H1 (cell line): Measurements from ENCODE around the gene SRM. TPM values are rescaled to one million over a fixed set of nuclear protein-coding genes. Genes with fewer than 3 reads are reported as not detected.
A peak's percentile ranks its signal among the peaks of the same experiment; 100 is the strongest.

Experiments
- CTCF ChIA-PET: fragments of 300-600 bp; sonication (Branson Sonifier 250); formaldehyde crosslinking; loops from one replicate; lab custom pipeline; 2021; ENCODE audit not compliant: partially characterized antibody; lab: Charles Lee
- POLR2A ChIA-PET: fragments of 300-600 bp; sonication (Branson Sonifier 250); formaldehyde crosslinking; loops from one replicate; lab custom pipeline; 2021; ENCODE audit warnings: inconsistent platforms; ENCODE audit not compliant: partially characterized antibody; lab: Charles Lee
- DNase-seq, 2 experiments: peaks; one replicate each; pipeline versions ENCODE4 v3.0.0 to v3.0.0-alpha.2; 2010 to 2022; ENCODE audit warnings: low spot score in 2 of 2, low read depth in 1 of 2, mixed read lengths in 1 of 2
- FAIRE-seq: peaks from 2 replicates; lab custom pipeline; 2011; peaks lifted over from hg19 to GRCh38; lab: Jason Lieb, UNC
- H2AFZ ChIP-seq: 2 replicates; pipeline ENCODE4 v1.8.1; 2012; ENCODE audit warnings: low read length, inconsistent platforms
- H2AK5ac ChIP-seq: 2 replicates; pipeline ENCODE4 v1.6.1; 2013; ENCODE audit warnings: low read depth, low read length
- H2BK120ac ChIP-seq: replicated peaks from 2 replicates; pipeline ENCODE3; 2013; ENCODE audit warnings: low read depth, low read length, inconsistent platforms
- H2BK12ac ChIP-seq: 2 replicates; pipeline ENCODE4 v1.6.1; 2013; ENCODE audit warnings: low read depth, low read length
- H2BK15ac ChIP-seq: 2 replicates; pipeline ENCODE4 v1.6.1; 2013; ENCODE audit warnings: low read length
- H2BK20ac ChIP-seq: 2 replicates; pipeline ENCODE4 v1.6.1; 2013; ENCODE audit warnings: low read length
- H2BK5ac ChIP-seq: 2 replicates; pipeline ENCODE4 v1.6.1; 2013; ENCODE audit warnings: low read depth, low read length
- H3K14ac ChIP-seq: 2 replicates; pipeline ENCODE4 v1.6.1; 2013; ENCODE audit warnings: inconsistent platforms; ENCODE audit not compliant: insufficient read length
- H3K18ac ChIP-seq: 2 replicates; pipeline ENCODE4 v1.6.1; 2013; ENCODE audit warnings: low read length; ENCODE audit errors: extremely low read depth
- H3K23ac ChIP-seq: 2 replicates; pipeline ENCODE4 v1.6.1; 2013; ENCODE audit warnings: inconsistent platforms; ENCODE audit not compliant: insufficient read length
- H3K23me2 ChIP-seq: 2 replicates; pipeline ENCODE4 v1.6.1; 2013; ENCODE audit warnings: low read depth, low read length
- H3K27ac ChIP-seq: 2 replicates; pipeline ENCODE4 v1.6.1; 2011; ENCODE audit warnings: low read depth, low read length, inconsistent platforms
- H3K27me3 ChIP-seq, 4 experiments: replicated peaks in 1 of 4; 1 replicate in 1 of 4; 2 replicates in 3 of 4; pipeline versions ENCODE4 v1.6.1 to v1.8.1; 2011 to 2013; ENCODE audit warnings: low read length in 3 of 4, mild to moderate bottlenecking in 3 of 4, inconsistent platforms in 2 of 4, mixed read lengths in 2 of 4, moderate library complexity in 1 of 4; ENCODE audit not compliant: control insufficient read depth in 3 of 4, insufficient read depth in 3 of 4; ENCODE audit errors: extremely low read depth in 1 of 4
- H3K36me3 ChIP-seq, 4 experiments: 2 replicates each; pipeline versions ENCODE4 v1.6.1 to v1.8.1; 2011 to 2013; ENCODE audit warnings: mild to moderate bottlenecking in 4 of 4, low read length in 3 of 4, moderate library complexity in 2 of 4, control low read depth in 1 of 4, inconsistent platforms in 1 of 4; ENCODE audit not compliant: insufficient read depth in 4 of 4, control insufficient read depth in 2 of 4
- H3K4ac ChIP-seq: replicated peaks from 2 replicates; pipeline ENCODE3; 2013; ENCODE audit warnings: low read length, low read depth, mixed read lengths, inconsistent platforms; ENCODE audit not compliant: insufficient read length
- H3K4me1 ChIP-seq, 4 experiments: replicated peaks in 1 of 4; 1 replicate in 1 of 4; 2 replicates in 3 of 4; pipeline versions ENCODE4 v1.6.1 to v1.8.1; 2011 to 2013; ENCODE audit warnings: low read length in 3 of 4, inconsistent platforms in 2 of 4, mixed read lengths in 1 of 4; ENCODE audit not compliant: insufficient read depth in 4 of 4, control insufficient read depth in 3 of 4
- H3K4me2 ChIP-seq, 2 experiments: 2 replicates each; pipeline versions ENCODE4 v1.6.1 to v1.8.1; 2011 to 2013; ENCODE audit warnings: low read depth in 2 of 2, low read length in 2 of 2, control low read depth in 1 of 2, inconsistent platforms in 1 of 2, mild to moderate bottlenecking in 1 of 2; ENCODE audit not compliant: insufficient read depth in 1 of 2
- H3K4me3 ChIP-seq, 4 experiments: fragments of 200-600, 300-600 bp in 1 of 4; sonication (generic), shearing (Covaris generic), sonication (Bioruptor Twin) in 1 of 4; 2 replicates each; pipeline versions ENCODE4 v1.5.1 to v1.8.1; 2011 to 2016; ENCODE audit warnings: low read length in 4 of 4, low read depth in 3 of 4, control low read depth in 2 of 4, inconsistent platforms in 2 of 4, mild to moderate bottlenecking in 2 of 4, mixed read lengths in 1 of 4, moderate library complexity in 1 of 4; ENCODE audit not compliant: insufficient read depth in 2 of 4; ENCODE audit errors: extremely low read depth in 1 of 4
- H3K56ac ChIP-seq: replicated peaks from 2 replicates; pipeline ENCODE3; 2013; ENCODE audit warnings: low read depth, mild to moderate bottlenecking, mixed read lengths, low read length, inconsistent platforms; ENCODE audit not compliant: insufficient read length
- H3K79me1 ChIP-seq: 2 replicates; pipeline ENCODE4 v1.6.1; 2013; ENCODE audit warnings: low read depth, low read length, control low read depth
- H3K79me2 ChIP-seq, 2 experiments: 2 replicates each; pipeline versions ENCODE4 v1.6.1 to v1.8.1; 2012 to 2013; ENCODE audit warnings: low read length in 2 of 2, mild to moderate bottlenecking in 2 of 2, inconsistent platforms in 1 of 2; ENCODE audit not compliant: insufficient read depth in 2 of 2, control insufficient read depth in 1 of 2
- H3K9ac ChIP-seq, 4 experiments: replicated peaks in 1 of 4; 1 replicate in 1 of 4; 2 replicates in 3 of 4; pipeline versions ENCODE4 v1.6.1 to v1.8.1; 2011 to 2013; ENCODE audit warnings: low read depth in 3 of 4, low read length in 3 of 4, control low read depth in 2 of 4, mild to moderate bottlenecking in 2 of 4, moderate library complexity in 2 of 4, inconsistent platforms in 1 of 4; ENCODE audit errors: extremely low read depth in 1 of 4
- H3K9me3 ChIP-seq, 2 experiments: 2 replicates each; pipeline versions ENCODE4 v1.6.1 to v1.8.1; 2012 to 2013; ENCODE audit warnings: mild to moderate bottlenecking in 2 of 2, moderate library complexity in 2 of 2, control low read depth in 1 of 2, inconsistent platforms in 1 of 2, low read depth in 1 of 2, low read length in 1 of 2, mixed read lengths in 1 of 2; ENCODE audit not compliant: insufficient read depth in 2 of 2
- H4K20me1 ChIP-seq, 2 experiments: replicated peaks in 1 of 2; 2 replicates each; pipeline versions ENCODE3 to v1.8.1; 2011 to 2013; ENCODE audit warnings: inconsistent platforms in 2 of 2, low read length in 2 of 2, mild to moderate bottlenecking in 1 of 2; ENCODE audit not compliant: insufficient read depth in 2 of 2, control insufficient read depth in 1 of 2
- H4K5ac ChIP-seq: 2 replicates; pipeline ENCODE4 v1.6.1; 2013; ENCODE audit warnings: low read length, low read depth, mixed read lengths, inconsistent platforms; ENCODE audit not compliant: insufficient read length
- H4K8ac ChIP-seq: 2 replicates; pipeline ENCODE4 v1.8.0; 2013; ENCODE audit warnings: mild to moderate bottlenecking, moderate library complexity, low read length, inconsistent platforms; ENCODE audit not compliant: insufficient read depth; ENCODE audit errors: extremely low read depth
- H4K91ac ChIP-seq: replicated peaks from 2 replicates; pipeline ENCODE3; 2013; ENCODE audit warnings: low read length, mixed read lengths, inconsistent platforms; ENCODE audit not compliant: insufficient read length
- CBX8 ChIP-seq: fragments of 300-800, 300-1000 bp; sonication (generic); IDR thresholded peaks from 2 replicates; pipeline ENCODE4 v1.7.1; 2016; ENCODE audit warnings: low read depth, low read length, borderline replicate concordance
- CEBPB ChIP-seq: IDR thresholded peaks from 2 replicates; pipeline ENCODE4 v1.6.1; 2012; ENCODE audit warnings: low read depth, low read length
- CHD1 ChIP-seq: IDR thresholded peaks from 2 replicates; pipeline ENCODE4 v1.6.1; 2012; ENCODE audit warnings: low read depth, low read length, improper control_type of control experiment
- CHD2 ChIP-seq: IDR thresholded peaks from 2 replicates; pipeline ENCODE4 v1.6.1; 2012; ENCODE audit warnings: low read length, improper control_type of control experiment
- RAD21 ChIP-seq, 2 experiments: IDR thresholded peaks in 1 of 2; conservative IDR thresholded peaks in 1 of 2; 2 replicates each; pipeline ENCODE4 v1.6.1; 2011; ENCODE audit warnings: low read depth in 2 of 2, low read length in 2 of 2, improper control_type of control experiment in 1 of 2, inconsistent platforms in 1 of 2, mild to moderate bottlenecking in 1 of 2, moderate library complexity in 1 of 2
- RXRA ChIP-seq: IDR thresholded peaks from 2 replicates; pipeline ENCODE4 v1.6.1; 2011; ENCODE audit warnings: low read depth, mild to moderate bottlenecking, low read length, moderate library complexity; ENCODE audit not compliant: insufficient read depth
- SRF ChIP-seq: IDR thresholded peaks from 2 replicates; pipeline ENCODE4 v1.6.1; 2011; ENCODE audit warnings: mild to moderate bottlenecking, low read depth, low read length, moderate library complexity
- TEAD4 ChIP-seq: IDR thresholded peaks from 2 replicates; pipeline ENCODE4 v1.6.1; 2012; ENCODE audit warnings: low read depth, low read length, inconsistent platforms, mixed read lengths
- YY1 ChIP-seq: IDR thresholded peaks from 2 replicates; pipeline ENCODE4 v1.6.1; 2011; ENCODE audit warnings: low read depth, mild to moderate bottlenecking, low read length
- WGBS, 2 experiments: shearing (Covaris generic) in 1 of 2; methylation state at CpG; one replicate each; pipeline versions ENCODE4 v1.1.6 to v1.1.7; 2013 to 2015; ENCODE audit warnings: low lambda C conversion rate in 2 of 2, mixed read lengths in 2 of 2, inconsistent platforms in 1 of 2, low coverage in 1 of 2, missing lambda C conversion rate in 1 of 2; ENCODE audit not compliant: insufficient replicate concordance in 2 of 2, insufficient coverage in 1 of 2, insufficient read length in 1 of 2; ENCODE audit errors: extremely low coverage in 1 of 2, missing lambda C conversion rate in 1 of 2; 5-methylcytosine and 5-hydroxymethylcytosine counted together
- polyA plus RNA-seq, 7 experiments: library from polyadenylated mRNA; depleted of rRNA in 3 of 7; stranded (reverse) in 5 of 7; unstranded in 2 of 7; fragments of >200 nt in 5 of 7; fragments of 200-250 nt in 2 of 7; gene quantifications; 1 replicate in 5 of 7; 2 replicates in 1 of 7; 4 replicates in 1 of 7; pipeline versions ENCODE4 v1.2.1 to v1.2.3, GENCODE V29; 2011 to 2013; ENCODE audit warnings: missing spikeins in 2 of 7, mixed read lengths in 2 of 7
- total RNA-seq: library from RNA; stranded (reverse); fragmentation: NEBNext Ultra II Directional; extraction: Animal tissue kit (Norgen Biotek cat#: 25700); gene quantifications from 2 replicates; pipeline ENCODE4 v1.2.1, GENCODE V29; 2021

Gene SRM
- total and polyA plus RNA-seq, 2 of the 8 experiments (the other 6 are each of a cell fraction or from before 2014, with no cell fraction given), result 110 to 208 TPM

DNA sequence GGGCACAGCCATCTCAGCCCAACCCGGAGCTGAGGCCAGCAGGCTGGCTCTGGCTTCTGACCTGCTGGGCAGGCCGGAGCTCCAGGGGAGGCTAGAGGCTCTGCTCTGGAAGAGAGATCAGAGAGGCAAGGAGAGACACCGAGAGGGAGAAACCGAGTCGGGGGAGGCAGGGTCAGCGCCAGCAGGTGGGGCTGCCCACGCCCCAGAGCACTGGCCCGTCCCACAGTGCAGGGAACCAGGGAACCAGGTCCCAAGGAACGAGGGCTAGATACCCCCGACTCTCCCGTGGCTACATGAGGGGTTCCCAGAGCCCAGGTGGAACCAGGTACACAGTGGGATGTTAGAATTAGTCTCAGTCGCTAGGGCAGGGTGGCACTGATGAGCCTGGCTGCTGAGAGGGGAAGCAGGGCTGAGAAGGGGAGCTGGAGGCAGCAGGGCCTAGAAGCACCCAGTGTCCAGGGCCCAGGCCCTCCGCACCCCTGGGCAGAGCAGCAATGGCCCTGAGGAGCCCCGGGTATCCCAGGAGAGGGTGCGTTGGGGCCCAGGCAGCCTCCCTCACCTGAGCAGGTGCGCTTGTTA is 14.9 kb downstream of the SRM start:
- H2BK120ac ChIP-seq, result no peak overlapping the region
- no peak for FAIRE-seq
- H3K79me2 ChIP-seq, result no peaks in the 10 kb centered on the region
- no peak overlapping the region for H3K56ac ChIP-seq
- H3K9ac ChIP-seq, result no peak overlapping the region
- no peak overlapping the region for H3K4me3 ChIP-seq
- no peak overlapping the region for H4K91ac ChIP-seq
- no peak overlapping the region for H2AK5ac ChIP-seq
- peaks cover 0 to 8% of the 10 kb centered on the region in 2 experiments for H4K20me1 ChIP-seq
- H3K18ac ChIP-seq, result no peak overlapping the region
- no peak overlapping the region for H4K5ac ChIP-seq
- no peak overlapping the region for H3K27ac ChIP-seq
- H3K9me3 ChIP-seq, result no peaks in the 10 kb centered on the region
- H2BK12ac ChIP-seq, result no peak overlapping the region
- H2AFZ ChIP-seq, result peak overlapping the region; percentile 71; the same call in 1 of the 2 replicates
- DNase-seq, result no peak
- H3K4ac ChIP-seq, result no peak overlapping the region
- H2BK20ac ChIP-seq, result no peak overlapping the region
- H3K36me3 ChIP-seq, result no peaks in the 10 kb centered on the region
- TF ChIP-seq CBX8, result no peak
- no peak for TF ChIP-seq TEAD4
- TF ChIP-seq CHD2, result no peak
- no peak for TF ChIP-seq YY1
- TF ChIP-seq RXRA, result no peak
- TF ChIP-seq CHD1, result no peak
- no peak for TF ChIP-seq SRF
- no peak for TF ChIP-seq CEBPB
- TF ChIP-seq RAD21 (IDR thresholded peaks at IDR 0.05 in 1 of 2, conservative IDR thresholded peaks at IDR 0.05 in 1 of 2; ENCODE audit: low read depth in 2 of 2, low read length in 2 of 2), result no peak
- H3K14ac ChIP-seq, result no peak overlapping the region
- CTCF ChIA-PET, result interaction anchor here (2.0 to 14.5 kb wide), 2 partner anchors 7 to 16 kb away, joined by 7 to 168 read pairs; no protein-coding TSS in a partner anchor
- peaks cover 24% of the 10 kb centered on the region; the same call in 1 of the 2 replicates for H3K23me2 ChIP-seq
- POLR2A ChIA-PET, result interaction anchor here (0.5 to 2.6 kb wide), 8 partner anchors 10 to 33 kb away, joined by 3 to 9 read pairs (median 4); partner anchors contain the start of gene TARDBP
- no peak overlapping the region for H2BK15ac ChIP-seq
- no peaks in the 10 kb centered on the region for H3K27me3 ChIP-seq
- H2BK5ac ChIP-seq, result 0 out of 2 replicates have a peak overlapping the region, but pooled peaks have one; percentile 16
- 0 out of 4 replicates have a peak overlapping the region, but pooled peaks have one; percentile 42 to 50 for H3K4me2 ChIP-seq
- 0 out of 2 replicates have a peak overlapping the region, but pooled peaks have one; percentile 52 for H4K8ac ChIP-seq
- 84% methylated on average over 15 of the region's 16 CpGs; no CpG with 5 or more reads in 1 of the 2 experiments for WGBS, 2 experiments
- no peak overlapping the region for H3K23ac ChIP-seq
- H3K79me1 ChIP-seq, result no peaks in the 10 kb centered on the region
- peaks cover 0 to 10% (median 1%) of the 10 kb centered on the region in 4 experiments; a peak in 4 of 7 replicates for H3K4me1 ChIP-seq
